Stimulated activated CD8-positive, alpha-beta memory T cell treated with anti-CD3 and anti-CD28 coated beads, Interleukin-4, amount 100 ng/mL, for 24 hours (primary cell): ENCODE data around the gene ERAS.

ENCODE experiments used
- DNase-seq: peaks from one replicate; pipeline ENCODE4 v3.0.0-alpha.2; 2020; ENCODE audit warnings: low read depth

Gene ERAS

GRCh38 chrX:48826135-48826875, at the start of gene ERAS:
TSS of gene ERAS (plus strand) at chrX:48826513. CDS start at chrX:48829124, 2,611 bp downstream.
- DNase-seq: no peak

DNA sequence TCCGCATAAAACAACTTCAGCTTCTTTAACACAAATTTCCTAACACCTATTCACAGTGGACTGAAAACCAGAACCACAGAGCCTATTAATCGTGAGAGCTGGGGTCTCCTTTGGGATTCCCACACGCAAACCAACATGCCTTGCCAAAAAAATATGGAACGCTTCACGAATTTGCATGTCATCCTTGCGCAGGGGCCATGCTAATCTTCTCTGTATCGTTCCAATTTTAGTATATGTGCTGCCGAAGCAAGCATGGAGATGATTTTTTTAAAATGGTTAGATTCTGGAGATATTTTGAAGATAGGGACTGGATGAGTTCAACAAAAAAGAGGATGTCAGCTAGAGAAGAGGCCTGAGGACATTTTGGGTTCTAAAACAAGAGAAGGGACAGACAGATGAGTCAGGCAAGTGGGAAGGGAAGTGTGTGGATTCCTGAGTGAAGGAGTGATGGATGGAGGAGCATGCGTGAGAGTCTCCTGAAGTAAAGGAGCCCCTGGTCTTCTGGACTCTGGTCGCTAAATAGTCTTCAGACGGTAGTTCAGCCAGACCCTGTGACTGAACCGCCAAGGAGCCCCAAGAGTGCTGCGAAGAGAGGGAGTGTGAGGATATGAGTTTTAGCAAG, 49.4 kb upstream of the ERAS start:
- no peak for DNase-seq

- no peak for DNase-seq
Observed at GRCh38 chrX:48779399-48779798, 46.9 kb upstream of the ERAS start.

GRCh38 chrX:48781705-48782104, 44.6 kb upstream of the ERAS start:
- DNase-seq: no peak

- DNase-seq: no peak
Observed at GRCh38 chrX:48782216-48782615, 44.1 kb upstream of the ERAS start.

DNA sequence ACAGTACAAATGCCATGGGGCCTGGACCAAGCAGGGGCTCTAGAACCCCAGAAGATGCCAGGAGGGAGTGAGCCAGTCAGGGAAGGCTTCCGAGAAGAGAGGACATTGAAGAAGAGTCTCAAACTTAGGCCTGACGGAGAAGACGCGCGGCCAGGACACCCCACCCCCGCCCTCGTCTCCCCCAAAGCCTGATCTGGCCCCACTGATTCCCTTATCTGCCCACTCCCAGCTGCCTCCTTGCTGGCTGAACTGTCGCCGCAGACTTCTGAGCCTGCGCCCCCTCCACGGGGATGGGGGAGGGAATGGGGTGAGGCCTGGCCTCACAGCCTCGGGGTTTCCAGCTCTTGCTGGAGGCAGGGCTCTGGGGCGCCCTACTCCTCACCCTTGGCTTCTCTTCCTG, 43.5 kb upstream of the ERAS start:
- no peak for DNase-seq

GRCh38 chrX:48784726-48785125, 41.6 kb upstream of the ERAS start:
- DNase-seq: no peak

DNA sequence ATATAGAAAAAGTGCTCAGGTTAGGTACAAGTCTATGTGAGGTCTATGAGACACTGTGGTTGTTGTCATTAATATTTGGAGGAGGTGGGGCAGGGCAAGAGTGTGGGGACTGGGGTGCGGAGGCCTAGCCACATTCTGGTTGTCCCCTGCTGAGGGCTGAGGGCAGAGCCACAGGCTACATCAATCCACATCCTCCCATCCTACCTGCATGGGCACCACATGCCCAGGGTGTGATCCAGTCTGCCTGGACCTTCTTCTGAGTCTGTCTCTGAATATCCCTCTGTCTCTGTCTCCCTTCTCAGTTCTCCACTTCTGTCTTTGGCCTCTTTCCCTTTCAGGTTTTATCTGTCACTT, 41.1 kb upstream of the ERAS start:
- no peak for DNase-seq

GRCh38 chrX:48785540-48786214, 40.6 kb upstream of the ERAS start:
- no peak for DNase-seq

GRCh38 chrX:48786341-48786800, 39.9 kb upstream of the ERAS start, which contains the start of gene GATA1:
TSS of gene GATA1 (plus strand) at chrX:48786590. CDS start at chrX:48791110, 4,520 bp downstream.
- no peak for DNase-seq

GRCh38 chrX:48786825-48787504, 39.3 kb upstream of the ERAS start:
- no peak for DNase-seq

DNA sequence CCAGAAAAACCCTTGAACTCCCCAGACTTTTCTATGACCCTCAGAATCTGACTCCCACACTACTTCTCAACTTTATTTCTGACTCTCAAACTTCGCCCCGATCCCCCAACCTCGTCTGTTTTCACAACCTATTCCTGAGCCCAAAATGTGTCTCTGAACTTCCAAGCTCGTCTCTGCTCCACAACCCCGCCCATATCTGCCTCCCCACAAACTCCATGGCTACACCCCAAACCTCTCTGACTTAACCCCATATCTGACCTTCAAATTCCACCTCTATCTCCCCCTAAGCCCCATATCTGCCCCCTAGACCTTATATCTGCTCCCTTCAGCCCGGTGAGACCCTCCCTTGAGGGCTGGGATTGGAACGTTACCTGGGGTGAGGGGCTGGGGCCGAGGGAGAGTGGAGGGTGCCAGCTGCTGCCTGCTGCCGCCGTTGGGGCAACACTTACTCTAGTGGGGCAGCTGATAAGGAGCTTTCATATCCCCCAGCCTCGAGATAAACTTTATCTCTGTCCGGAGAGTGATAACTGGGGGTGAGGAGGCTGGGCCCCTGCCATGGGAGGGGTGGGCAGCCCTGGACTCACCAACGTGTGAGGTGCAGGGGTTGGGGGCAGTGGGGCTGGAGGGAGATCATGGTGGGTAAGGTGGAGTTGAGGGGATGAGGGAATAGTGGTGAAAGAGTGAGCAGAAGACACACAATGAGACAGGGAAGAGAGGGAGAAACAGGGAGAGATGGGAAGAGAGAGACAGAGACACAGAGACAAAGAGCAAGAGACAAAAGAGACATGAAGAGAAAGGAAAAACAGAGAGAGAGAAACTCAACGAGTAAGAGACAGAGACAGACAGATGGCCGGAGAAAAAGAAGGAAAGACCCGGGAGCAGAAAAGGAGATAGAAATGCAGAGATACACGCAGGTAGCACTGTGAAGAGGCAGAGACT, 38.5 kb upstream of the ERAS start:
- no peak for DNase-seq

- DNase-seq: no peak
Observed at GRCh38 chrX:48789366-48790220, 36.7 kb upstream of the ERAS start.

DNA sequence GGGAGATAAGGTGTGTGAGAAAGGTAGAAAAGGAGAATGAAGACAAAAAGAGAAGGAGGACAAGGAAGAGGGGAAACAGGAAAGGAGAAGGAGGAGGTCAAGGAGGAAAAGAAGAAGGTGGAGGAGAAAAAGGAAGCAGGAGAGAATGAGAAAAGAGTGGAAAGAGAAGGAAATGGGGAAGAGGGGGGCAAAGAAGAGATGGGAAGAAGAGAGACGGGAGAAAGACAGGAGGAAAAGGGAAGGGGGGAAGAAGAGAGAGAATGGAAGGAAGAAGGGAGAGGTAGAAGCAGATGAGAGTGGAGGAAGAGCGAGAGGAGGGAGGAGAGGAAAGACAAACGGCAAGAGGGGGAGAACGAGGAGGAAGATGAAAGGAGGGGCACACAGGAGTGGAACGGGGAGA, 35.8 kb upstream of the ERAS start:
- no peak for DNase-seq

GRCh38 chrX:48791063-48791820, 35.1 kb upstream of the ERAS start:
- DNase-seq: no peak

GRCh38 chrX:48792219-48792618, 34.1 kb upstream of the ERAS start:
- DNase-seq: no peak

GRCh38 chrX:48793935-48794334, 32.4 kb upstream of the ERAS start:
- DNase-seq: no peak

- no peak for DNase-seq
Observed at GRCh38 chrX:48794340-48794910, 31.9 kb upstream of the ERAS start.

DNA sequence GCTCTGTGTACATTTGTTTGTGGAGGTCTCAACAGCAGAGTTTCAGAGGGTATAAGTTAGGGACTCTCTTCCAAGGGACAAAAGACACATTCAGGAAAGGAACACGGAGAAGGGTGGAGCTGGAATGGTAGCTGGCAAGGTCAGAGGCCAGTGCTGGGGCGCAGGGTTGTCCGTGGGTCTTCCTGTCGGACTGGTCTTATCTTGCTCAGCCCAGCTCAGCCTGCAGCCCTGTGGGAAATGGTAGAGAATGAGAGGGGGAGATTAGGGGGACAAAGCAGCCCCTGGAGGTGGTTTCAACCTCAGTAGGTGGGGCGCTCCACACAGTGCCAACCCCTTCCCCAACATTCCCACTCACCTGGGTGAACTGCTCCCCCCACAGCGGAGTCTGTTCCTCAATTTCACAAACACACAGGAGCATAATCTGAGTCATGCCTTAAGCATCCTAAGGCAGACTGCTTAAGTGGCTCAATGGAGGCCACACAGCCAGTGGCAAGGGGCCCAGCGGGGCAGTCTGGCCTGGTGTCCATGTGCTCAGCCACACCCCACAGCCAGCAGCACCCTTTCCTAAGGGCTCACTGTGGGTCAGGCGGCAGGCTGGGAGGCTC, 31.3 kb upstream of the ERAS start:
- DNase-seq: no peak
